ENCODE measurements around the gene SEMA4F. TPM values are rescaled to one million over a fixed set of nuclear protein-coding genes. Genes with fewer than 3 reads are reported as not detected.

The SEMA4F gene
- total RNA-seq, 4 donors from 2014 or later = 2.7 to 11.5 (median 3.6) TPM

DNA sequence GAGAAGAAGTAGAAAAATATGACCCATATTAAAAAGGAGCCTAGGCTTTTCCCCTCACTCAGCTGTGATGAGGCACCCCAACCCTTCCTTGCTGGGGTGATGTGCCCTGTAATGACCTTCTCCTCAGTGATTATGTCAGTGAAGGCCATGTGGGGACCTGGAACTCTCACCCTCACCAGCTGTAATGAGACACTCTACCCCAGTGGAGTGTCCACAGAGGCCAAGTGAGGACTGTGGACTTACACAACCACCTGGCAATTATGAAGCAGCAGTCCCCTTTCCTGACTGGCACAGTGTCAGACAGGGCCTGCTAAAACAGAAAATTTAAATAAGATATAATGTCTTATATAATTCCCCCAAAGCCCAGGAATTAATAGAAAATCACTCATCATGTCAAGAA, 54.2 kb downstream of the SEMA4F start:
- H3K4me3 ChIP-seq = no peak overlapping the region
- TF ChIP-seq POLR2AphosphoS5 (IDR thresholded peaks at IDR 0.05) = no peak
- TF ChIP-seq POLR2A (IDR thresholded peaks at IDR 0.05) = no peak
- TF ChIP-seq, protein P1, sequence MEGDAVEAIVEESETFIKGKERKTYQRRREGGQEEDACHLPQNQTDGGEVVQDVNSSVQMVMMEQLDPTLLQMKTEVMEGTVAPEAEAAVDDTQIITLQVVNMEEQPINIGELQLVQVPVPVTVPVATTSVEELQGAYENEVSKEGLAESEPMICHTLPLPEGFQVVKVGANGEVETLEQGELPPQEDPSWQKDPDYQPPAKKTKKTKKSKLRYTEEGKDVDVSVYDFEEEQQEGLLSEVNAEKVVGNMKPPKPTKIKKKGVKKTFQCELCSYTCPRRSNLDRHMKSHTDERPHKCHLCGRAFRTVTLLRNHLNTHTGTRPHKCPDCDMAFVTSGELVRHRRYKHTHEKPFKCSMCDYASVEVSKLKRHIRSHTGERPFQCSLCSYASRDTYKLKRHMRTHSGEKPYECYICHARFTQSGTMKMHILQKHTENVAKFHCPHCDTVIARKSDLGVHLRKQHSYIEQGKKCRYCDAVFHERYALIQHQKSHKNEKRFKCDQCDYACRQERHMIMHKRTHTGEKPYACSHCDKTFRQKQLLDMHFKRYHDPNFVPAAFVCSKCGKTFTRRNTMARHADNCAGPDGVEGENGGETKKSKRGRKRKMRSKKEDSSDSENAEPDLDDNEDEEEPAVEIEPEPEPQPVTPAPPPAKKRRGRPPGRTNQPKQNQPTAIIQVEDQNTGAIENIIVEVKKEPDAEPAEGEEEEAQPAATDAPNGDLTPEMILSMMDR (IDR thresholded peaks at IDR 0.05) = no peak
- no peak for TF ChIP-seq EP300 (IDR thresholded peaks at IDR 0.05)
- H3K27me3 ChIP-seq = no peaks in the 10 kb centered on the region
- H3K36me3 ChIP-seq = no peaks in the 10 kb centered on the region
- H3K9me3 ChIP-seq = no peaks in the 10 kb centered on the region
- ATAC-seq = no peak
- H3K4me1 ChIP-seq = no peaks in the 10 kb centered on the region
- H3K27ac ChIP-seq = no peak overlapping the region

DNA sequence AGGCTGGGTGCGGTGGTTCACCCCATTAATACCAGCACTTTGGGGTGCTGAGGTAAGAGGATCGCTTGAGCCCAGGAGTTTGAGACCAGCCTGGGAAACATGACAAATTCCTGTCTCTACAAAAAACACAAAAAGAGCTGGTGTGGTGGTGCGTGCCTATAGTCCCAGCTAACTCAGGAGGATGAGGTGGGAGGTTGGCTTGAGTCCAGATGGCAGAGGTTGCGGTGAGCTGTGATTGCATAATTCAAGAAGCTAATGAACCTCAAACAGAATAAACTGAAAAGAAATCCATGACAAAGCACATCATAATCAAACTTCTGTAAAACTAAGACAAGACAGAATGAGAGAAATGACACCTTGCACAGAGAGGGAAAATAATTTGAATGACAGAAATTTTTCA, 54.8 kb downstream of the SEMA4F start:
- no peak overlapping the region for H3K4me3 ChIP-seq

DNA sequence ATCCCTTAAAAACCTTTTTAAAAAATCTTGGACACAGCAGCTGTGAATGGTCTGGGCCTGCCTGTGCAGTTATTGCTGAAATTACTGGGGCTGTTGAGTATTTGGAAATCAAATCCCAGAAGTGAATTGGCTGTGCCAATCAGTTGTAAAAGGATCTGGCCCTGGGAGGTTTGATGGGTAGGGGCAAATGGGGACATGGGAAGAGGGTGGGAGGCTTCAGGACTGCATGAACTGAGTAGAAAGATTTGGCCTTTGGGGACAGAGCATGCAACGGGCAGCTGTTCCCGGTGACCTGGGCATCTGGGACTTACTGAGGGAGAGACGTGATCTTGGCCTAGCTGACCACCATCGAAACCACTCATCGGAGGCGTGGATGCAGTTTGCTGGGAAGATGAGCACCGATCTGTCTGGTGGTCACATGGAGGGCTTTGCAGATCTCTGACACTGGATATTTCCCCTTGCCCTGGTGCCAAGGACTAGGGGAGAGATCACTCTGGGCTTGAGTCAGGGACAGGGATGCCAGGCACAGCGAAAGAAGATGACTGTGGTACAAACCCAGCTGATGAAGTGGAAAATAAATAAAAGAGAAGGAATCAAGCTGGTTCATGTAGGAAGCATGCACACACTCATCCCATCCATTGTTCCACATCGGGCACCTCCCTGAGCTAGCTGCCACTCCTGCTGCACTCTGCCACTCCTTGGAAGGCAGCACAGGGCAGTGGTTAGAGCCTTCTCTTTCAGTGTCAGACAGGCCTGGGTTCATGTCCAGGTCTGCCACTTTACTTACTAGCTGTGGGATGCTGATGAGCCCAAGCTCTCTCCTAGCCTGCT, 58.4 kb downstream of the SEMA4F start:
- Histone ChIP-seq H3K27ac (no peak overlapping the region), H3K4me1 (peaks cover 0 to 14% (median 3%) of the 10 kb centered on the region in 3 donors), H3K27me3 (peaks cover 10% of the 10 kb centered on the region), H3K4me3 (no peak overlapping the region), H3K36me3 (no peaks in the 10 kb centered on the region), H3K9me3 (no peaks in the 10 kb centered on the region)
- ATAC-seq = no peak
- 82 to 93% methylated on average over 3 to 8 of the region's 9 CpGs for WGBS, 2 donors (ENCODE audit: low coverage in 1 of 2)
- TF ChIP-seq POLR2AphosphoS5 (IDR thresholded peaks at IDR 0.05) = no peak
- no peak for TF ChIP-seq EP300 (IDR thresholded peaks at IDR 0.05)
- TF ChIP-seq, protein P1 (IDR thresholded peaks at IDR 0.05) = no peak
- TF ChIP-seq POLR2A (IDR thresholded peaks at IDR 0.05) = no peak

More for the DNA sequence above, 54.8 kb downstream of the SEMA4F start:
- 58 to 83% methylated on average over 3 to 4 of the region's 4 CpGs for WGBS, 2 donors (ENCODE audit: low coverage in 1 of 2)
- no peaks in the 10 kb centered on the region for H3K9me3 ChIP-seq
- TF ChIP-seq, protein P1 (IDR thresholded peaks at IDR 0.05) = no peak
- TF ChIP-seq POLR2AphosphoS5 (IDR thresholded peaks at IDR 0.05) (no peak), POLR2A (IDR thresholded peaks at IDR 0.05) (no peak), EP300 (IDR thresholded peaks at IDR 0.05) (no peak)
- no peaks in the 10 kb centered on the region for H3K4me1 ChIP-seq
- no peaks in the 10 kb centered on the region for H3K27me3 ChIP-seq
- H3K27ac ChIP-seq = no peak overlapping the region
- no peaks in the 10 kb centered on the region for H3K36me3 ChIP-seq
- no peak for ATAC-seq

DNA sequence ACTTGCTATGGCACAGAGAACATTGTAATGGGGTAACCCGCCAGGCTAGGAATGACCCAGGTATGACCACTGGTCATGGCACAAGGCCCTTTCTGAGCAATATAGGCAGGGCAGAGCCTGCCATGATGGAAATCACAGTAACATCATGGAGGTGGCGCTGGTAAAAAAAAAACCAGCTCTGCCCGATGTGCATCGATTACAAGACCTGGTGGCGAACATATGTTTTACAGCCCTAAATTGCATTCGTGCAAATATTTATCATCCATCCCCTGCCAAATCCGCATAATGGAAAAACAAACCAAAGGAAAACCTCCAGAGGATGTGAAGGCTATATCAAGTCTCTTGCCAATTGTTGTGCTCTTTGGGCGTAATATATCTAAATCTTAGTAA, 60.6 kb downstream of the SEMA4F start:
- peaks cover 16% of the 10 kb centered on the region for H3K27me3 ChIP-seq
- whole genome bisulfite sequencing, 2 donors (ENCODE audit: low coverage in 1 of 2) = 31 to 46% methylated on average over 8 of the region's 8 CpGs
- H3K4me3 ChIP-seq = no peak overlapping the region
- peaks cover 0 to 14% (median 3%) of the 10 kb centered on the region in 3 donors for H3K4me1 ChIP-seq
- TF ChIP-seq, protein P1 (IDR thresholded peaks at IDR 0.05) = no peak
- no peak for TF ChIP-seq EP300 (IDR thresholded peaks at IDR 0.05)
- H3K36me3 ChIP-seq = no peaks in the 10 kb centered on the region
- no peak for ATAC-seq
- no peaks in the 10 kb centered on the region for H3K9me3 ChIP-seq
- no peak overlapping the region for H3K27ac ChIP-seq

All from gastroesophageal sphincter (tissue), 4 donors.